Measurements from ENCODE around the gene PRKCA.
"Not testable (repeated sequence)": the region's sequence is repeated elsewhere in the genome, so short reads cannot be mapped to it uniquely, and the experiment has no call there.

The PRKCA gene

GRCh38 chr17:66326476-66327047 is 24.1 kb downstream of the PRKCA start:
- DNase-seq (ENCODE audit: low read depth), result no peak

- DNase-seq (ENCODE audit: low read depth), result no peak
These were observed 28.2 kb downstream of the PRKCA start for GRCh38 chr17:66330646-66331037.

- no peak for DNase-seq (ENCODE audit: low read depth)
These were observed 28.8 kb downstream of the PRKCA start for GRCh38 chr17:66331038-66331816.

GRCh38 chr17:66335797-66336196 is 33.4 kb downstream of the PRKCA start:
- no peak for DNase-seq (ENCODE audit: low read depth)

DNA sequence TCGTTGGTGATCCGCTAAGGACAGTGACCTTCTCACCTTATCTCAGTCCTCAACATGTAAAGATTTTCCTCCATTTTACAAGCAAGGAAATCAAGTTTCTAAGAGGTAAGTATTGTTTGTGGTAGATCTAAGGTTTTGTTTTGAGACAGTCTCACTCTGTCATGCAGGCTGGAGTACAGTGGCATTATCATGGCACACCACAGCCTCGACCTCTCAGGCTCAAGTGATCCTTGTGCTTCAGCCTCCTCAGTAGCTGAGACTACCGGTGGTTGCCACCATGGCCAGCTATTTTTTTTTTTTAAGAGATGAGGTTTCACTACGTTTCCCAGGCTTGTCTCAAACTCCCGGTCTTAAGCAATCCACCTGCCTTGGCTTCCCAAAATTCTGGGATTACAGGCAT is 34.9 kb downstream of the PRKCA start:
- DNase-seq (ENCODE audit: low read depth), result no peak

DNA sequence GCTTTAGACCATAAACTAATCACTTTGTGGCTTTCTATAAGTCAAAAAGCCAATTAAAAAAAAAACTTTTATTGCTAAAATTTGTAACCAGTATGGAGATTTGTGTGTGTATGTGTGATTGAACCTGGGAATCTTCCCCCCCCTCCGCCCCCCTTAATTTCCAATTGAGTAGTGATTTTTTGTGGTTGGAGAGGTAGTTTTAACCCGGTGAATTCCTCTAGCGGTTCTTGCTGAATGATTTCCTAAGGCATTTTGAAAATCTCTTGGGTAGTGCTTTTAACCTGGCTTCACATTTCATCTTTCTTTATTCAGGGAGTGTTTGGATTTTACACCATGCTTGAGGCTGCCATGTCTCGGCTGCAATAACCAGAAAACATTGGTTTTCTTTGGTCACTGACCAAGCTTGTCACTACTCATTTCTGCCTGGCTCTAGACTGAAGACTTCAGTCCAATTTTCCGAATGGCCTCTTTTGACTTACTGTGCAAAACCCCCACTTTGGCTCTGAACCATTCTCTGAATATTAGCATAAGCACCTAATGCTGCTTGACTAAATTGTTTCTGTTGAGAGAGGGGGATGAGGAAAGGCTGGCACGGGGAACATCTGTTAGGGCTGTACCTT is 35.6 kb downstream of the PRKCA start:
- no peak for DNase-seq (ENCODE audit: low read depth)

- DNase-seq (ENCODE audit: low read depth), result no peak
These were observed 36.5 kb downstream of the PRKCA start for GRCh38 chr17:66338937-66339336.

GRCh38 chr17:66339561-66339960 is 37.1 kb downstream of the PRKCA start:
- no peak for DNase-seq (ENCODE audit: low read depth)

DNA sequence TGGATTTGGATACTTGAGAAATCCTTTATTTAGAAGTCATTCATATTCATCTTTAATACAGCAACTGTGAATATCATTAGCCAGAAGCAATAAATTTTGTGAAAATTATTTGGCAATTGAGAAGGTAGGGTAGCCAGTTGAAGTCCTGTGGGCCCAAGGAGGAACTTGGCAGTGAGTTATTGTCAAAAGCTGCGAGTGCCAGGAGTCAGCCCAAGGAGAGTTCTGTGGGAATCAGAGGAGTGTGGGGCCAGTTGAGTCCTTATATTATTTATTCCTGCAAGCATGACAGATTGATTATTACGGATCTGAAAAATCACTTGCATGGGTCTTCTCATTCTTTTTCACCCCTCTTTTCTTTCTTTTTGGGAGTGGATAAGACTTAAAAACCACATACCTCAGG is 38.3 kb downstream of the PRKCA start:
- DNase-seq (ENCODE audit: low read depth), result no peak

DNA sequence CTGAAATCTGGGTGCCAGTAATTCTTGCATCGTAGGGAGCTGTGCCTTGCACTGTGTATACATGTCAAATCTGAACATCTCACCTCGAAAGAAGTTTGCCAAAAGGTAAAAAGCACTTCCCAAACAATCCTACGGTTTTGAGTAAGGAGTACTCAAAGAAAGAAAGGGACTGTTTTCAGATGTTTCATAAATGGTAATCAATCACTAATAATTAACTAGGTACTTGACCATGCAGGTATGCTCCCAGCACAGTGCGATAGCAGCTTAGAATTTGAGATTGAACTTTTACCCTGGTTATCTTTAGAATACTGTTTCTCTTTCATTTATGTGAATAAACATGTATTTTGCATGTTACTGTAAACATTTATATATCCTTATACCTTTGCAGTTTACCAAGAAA is 39.0 kb downstream of the PRKCA start:
- no peak for DNase-seq (ENCODE audit: low read depth)

- not testable (repeated sequence) for DNase-seq (ENCODE audit: low read depth)
These were observed 39.9 kb downstream of the PRKCA start for GRCh38 chr17:66342263-66342662.

GRCh38 chr17:66343531-66344078 is 41.2 kb downstream of the PRKCA start:
- DNase-seq (ENCODE audit: low read depth), result no peak

DNA sequence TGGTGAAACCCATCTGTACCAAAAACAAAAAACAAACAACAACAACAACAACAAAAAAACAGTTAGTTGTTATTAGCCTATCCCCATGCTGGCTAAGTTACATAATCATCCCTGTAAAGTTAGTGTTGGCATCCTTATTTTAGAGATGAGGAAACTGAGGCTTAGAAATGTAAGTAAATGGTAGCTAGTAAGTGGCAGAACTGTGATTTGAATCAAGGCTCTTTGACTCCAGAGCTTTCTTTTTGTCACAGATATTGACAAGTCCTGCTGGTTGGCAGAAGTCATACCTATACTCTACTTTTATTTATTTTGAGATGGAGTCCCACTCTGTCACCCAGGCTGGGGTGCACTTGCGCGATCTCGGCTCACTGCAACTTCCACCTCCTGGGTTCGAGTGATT is 42.1 kb downstream of the PRKCA start:
- no peak for DNase-seq (ENCODE audit: low read depth)

DNA sequence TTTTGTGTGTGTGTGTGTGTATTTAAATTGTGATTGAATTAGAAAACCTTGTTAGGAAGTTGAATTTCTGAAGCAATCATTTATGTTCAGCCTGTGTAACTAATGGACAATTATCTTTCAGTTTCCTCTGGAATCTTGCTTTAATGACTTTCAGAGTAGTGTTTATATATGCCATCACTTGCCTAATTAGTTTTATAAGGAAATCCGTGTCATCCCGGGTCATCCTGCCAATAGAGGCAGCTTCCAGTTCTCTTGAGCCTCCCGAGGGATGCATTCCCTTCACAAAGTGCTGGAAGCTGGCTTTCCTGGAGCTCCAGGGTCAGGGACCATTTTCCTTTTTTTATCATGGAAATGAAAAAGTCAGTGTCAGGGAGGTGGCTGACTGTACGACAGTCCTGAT is 42.9 kb downstream of the PRKCA start:
- DNase-seq (ENCODE audit: low read depth), result no peak

GRCh38 chr17:66345949-66346638 is 43.7 kb downstream of the PRKCA start:
- DNase-seq (ENCODE audit: low read depth), result not testable (repeated sequence)

GRCh38 chr17:66347661-66348514 is 45.5 kb downstream of the PRKCA start:
- DNase-seq (ENCODE audit: low read depth), result no peak

DNA sequence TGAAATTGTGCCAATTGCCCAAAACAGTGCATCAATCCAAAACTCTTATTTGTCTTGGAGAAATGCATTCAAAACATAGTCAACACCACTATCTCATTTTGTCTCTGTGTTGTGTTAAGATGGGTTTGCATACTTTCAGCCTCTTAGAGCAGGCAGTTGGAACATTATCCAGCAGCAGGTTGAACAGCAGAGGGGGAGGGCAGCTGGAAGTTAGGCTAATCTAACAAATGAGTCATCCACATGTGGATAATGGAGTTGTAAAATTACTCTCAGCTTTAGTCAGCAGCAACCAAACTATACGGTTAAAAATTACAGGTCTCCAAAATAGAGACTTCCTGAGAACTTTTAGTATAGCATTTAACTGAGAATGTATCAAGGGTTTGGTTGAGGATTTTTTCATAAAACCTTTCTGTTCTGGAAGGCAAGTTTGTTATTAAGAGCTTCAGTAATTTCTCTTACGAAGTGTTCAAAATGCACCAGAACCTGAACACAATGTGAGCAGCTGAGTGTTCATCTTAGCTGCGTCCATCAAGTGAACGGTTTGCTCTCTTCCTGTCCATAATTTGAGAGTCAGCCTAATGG is 46.3 kb downstream of the PRKCA start:
- peak; percentile 25 for DNase-seq (ENCODE audit: low read depth)

DNA sequence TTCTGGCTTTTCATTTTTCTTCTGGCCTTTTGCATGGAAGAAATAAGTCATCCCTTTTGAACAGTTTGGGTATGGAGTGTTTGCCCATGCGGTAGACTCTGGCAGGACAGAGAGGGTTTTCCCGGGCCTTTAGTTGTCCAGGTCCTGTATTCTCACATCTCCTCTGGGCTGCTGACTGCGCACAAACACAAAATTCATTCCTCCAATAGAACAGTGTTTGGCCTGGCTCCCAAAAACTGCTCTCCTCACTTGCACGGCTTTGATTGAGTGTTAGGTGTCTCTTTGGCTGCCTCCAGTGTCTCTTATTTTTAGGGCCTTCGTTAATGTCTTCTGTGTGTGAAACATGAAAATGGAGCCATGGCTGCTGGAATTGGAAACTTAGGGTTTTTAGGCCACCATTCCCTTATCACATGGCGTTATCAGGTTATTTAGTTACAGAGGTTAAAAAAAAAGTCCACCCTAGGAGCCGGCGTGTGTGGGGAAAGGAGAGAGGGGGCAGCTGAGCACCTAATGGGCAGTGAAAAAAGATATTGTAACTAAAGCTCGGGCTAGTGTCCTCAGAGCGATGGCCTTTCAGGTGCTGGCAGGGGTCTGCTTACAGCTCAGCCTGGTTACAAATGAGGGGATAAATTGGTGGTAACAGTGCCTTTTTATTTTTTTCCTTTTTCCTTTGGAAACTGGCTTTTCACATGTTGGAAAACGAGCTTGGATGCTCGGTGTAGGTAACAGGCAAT is 47.3 kb downstream of the PRKCA start:
- DNase-seq (ENCODE audit: low read depth), result no peak

DNA sequence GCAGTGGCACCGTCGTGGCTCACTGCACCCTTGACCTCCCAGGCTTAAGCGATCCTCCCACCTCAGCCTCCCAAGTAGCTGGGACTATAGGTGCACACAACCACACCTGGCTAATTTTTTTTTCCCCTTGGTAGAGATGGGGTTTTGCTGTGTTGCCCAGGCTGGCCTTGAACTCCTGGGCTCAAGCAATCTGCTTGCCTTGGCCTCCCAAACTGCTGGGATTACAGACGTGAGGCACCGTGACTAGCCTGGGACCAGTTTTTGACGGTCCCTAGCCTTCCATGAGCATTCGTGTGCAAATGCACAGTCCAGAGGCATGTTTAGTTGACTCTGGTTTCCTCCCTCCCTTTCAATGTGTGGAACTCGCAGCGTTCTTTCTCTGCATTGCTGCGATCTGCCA is 48.2 kb downstream of the PRKCA start:
- not testable (repeated sequence) for DNase-seq (ENCODE audit: low read depth)

DNA sequence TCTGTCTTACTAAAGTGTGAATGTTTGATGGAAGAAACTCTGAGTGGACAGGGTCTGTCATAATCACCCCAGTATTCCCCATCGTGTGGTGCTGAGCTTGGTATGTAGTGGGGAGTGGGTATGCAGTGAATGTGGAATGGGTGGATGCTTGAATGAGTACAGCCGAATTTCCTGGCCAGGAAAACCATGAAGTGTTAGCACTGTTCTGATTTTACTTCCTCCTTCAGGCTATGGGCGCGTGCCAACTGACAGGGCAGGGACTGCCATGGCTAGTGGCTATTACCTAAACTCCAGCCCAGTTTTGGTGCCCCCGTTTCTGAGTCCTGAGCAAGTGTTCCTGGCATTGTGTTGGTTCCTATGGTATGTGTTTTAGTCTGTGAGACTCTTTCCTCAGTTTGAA is 48.6 kb downstream of the PRKCA start:
- DNase-seq (ENCODE audit: low read depth), result no peak

- DNase-seq (ENCODE audit: low read depth), result no peak
These were observed 49.3 kb downstream of the PRKCA start for GRCh38 chr17:66351701-66352100.
